ENCODE results near the gene ASB16.

Gene ASB16

GRCh38 chr17:44207319-44207718 is 36.8 kb downstream of the ASB16 start:
- H3K4me3 ChIP-seq (ENCODE audit: low read depth, low read length) = no peak overlapping the region
- no peak for TF ChIP-seq CTCF (IDR thresholded peaks at IDR 0.05; ENCODE audit: borderline replicate concordance, insufficient read depth, low read depth, low read length)

- no peak for TF ChIP-seq CTCF (IDR thresholded peaks at IDR 0.05; ENCODE audit: borderline replicate concordance, insufficient read depth, low read depth, low read length)
- H3K4me3 ChIP-seq (ENCODE audit: low read depth, low read length) = no peak overlapping the region
These were observed 37.2 kb downstream of the ASB16 start for GRCh38 chr17:44207743-44208142.

- TF ChIP-seq CTCF (IDR thresholded peaks at IDR 0.05; ENCODE audit: borderline replicate concordance, insufficient read depth, low read depth, low read length) = no peak
- H3K4me3 ChIP-seq (ENCODE audit: low read depth, low read length) = no peak overlapping the region
These were observed 39.4 kb downstream of the ASB16 start for GRCh38 chr17:44209786-44210341.

- H3K4me3 ChIP-seq (ENCODE audit: low read depth, low read length) = no peak overlapping the region
These were observed 40.1 kb downstream of the ASB16 start for GRCh38 chr17:44210342-44211192.

GRCh38 chr17:44211281-44212265 is 41.1 kb downstream of the ASB16 start:
- no peak for TF ChIP-seq CTCF (IDR thresholded peaks at IDR 0.05; ENCODE audit: borderline replicate concordance, insufficient read depth, low read depth, low read length)
- no peak overlapping the region for H3K4me3 ChIP-seq (ENCODE audit: low read depth, low read length)

More at GRCh38 chr17:44210342-44211192, 40.1 kb downstream of the ASB16 start:
- peak; percentile 100 for TF ChIP-seq CTCF (IDR thresholded peaks at IDR 0.05; ENCODE audit: borderline replicate concordance, insufficient read depth, low read depth, low read length)

- no peak for TF ChIP-seq CTCF (IDR thresholded peaks at IDR 0.05; ENCODE audit: borderline replicate concordance, insufficient read depth, low read depth, low read length)
- no peak overlapping the region for H3K4me3 ChIP-seq (ENCODE audit: low read depth, low read length)
These were observed 42.3 kb downstream of the ASB16 start for GRCh38 chr17:44212507-44213402.

Measured in GM12875 (cell line).